ENCODE data around the gene SEMA6A.

SEMA6A gene, protein sequence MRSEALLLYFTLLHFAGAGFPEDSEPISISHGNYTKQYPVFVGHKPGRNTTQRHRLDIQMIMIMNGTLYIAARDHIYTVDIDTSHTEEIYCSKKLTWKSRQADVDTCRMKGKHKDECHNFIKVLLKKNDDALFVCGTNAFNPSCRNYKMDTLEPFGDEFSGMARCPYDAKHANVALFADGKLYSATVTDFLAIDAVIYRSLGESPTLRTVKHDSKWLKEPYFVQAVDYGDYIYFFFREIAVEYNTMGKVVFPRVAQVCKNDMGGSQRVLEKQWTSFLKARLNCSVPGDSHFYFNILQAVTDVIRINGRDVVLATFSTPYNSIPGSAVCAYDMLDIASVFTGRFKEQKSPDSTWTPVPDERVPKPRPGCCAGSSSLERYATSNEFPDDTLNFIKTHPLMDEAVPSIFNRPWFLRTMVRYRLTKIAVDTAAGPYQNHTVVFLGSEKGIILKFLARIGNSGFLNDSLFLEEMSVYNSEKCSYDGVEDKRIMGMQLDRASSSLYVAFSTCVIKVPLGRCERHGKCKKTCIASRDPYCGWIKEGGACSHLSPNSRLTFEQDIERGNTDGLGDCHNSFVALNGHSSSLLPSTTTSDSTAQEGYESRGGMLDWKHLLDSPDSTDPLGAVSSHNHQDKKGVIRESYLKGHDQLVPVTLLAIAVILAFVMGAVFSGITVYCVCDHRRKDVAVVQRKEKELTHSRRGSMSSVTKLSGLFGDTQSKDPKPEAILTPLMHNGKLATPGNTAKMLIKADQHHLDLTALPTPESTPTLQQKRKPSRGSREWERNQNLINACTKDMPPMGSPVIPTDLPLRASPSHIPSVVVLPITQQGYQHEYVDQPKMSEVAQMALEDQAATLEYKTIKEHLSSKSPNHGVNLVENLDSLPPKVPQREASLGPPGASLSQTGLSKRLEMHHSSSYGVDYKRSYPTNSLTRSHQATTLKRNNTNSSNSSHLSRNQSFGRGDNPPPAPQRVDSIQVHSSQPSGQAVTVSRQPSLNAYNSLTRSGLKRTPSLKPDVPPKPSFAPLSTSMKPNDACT

DNA sequence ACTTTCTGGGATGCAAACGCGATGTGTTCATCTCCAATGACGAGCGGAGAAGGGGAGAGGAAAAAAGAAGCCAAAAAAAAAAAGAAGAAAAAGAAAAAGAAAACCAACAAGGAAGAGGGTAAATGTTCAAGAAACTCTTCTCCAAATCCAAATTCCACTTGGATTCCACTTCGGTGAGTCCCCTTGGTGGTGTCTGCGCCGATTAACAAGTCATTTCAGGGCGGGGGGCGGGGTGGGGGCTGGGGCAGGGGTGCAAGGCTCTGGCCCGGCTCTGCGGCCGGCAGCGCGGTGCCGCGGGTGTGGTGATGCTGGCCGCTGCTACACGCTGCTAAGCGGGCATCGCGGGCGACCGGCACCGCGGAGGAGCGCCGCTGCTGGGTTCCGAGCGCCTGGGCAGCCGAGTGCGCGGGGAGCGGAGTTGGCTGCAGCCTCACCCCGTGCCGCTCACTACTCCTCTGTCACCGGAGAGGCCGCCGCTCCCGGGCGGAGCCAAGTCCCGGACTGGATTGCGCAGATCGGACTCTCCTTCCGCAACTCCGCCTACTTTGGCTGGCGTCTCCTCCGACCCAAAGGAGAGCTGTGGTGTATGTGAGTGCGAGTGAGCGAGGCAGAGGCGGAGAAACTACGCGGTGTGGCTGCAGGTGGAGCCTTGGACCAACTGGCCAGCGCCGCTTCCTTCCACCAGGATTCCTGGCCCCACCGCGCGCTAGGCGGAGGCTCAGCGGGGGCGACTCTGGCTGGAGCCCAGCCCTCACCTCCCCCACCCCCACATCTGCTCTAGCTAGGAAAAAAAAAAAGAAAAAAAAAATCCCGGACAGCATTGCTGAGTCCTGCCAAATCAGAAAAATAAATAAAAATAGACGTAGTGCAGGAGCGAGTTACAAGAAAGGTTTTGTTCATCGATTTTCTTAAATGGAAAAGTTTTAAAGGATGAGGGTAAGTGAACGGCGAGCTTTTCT is at the start of gene SEMA6A:
SEMA6A (minus strand) TSS at position 457 of the 959 bp plus-strand sequence. CDS start 69,879 bp downstream, outside the sequence.
- DNase-seq: peak; percentile 99

DNA sequence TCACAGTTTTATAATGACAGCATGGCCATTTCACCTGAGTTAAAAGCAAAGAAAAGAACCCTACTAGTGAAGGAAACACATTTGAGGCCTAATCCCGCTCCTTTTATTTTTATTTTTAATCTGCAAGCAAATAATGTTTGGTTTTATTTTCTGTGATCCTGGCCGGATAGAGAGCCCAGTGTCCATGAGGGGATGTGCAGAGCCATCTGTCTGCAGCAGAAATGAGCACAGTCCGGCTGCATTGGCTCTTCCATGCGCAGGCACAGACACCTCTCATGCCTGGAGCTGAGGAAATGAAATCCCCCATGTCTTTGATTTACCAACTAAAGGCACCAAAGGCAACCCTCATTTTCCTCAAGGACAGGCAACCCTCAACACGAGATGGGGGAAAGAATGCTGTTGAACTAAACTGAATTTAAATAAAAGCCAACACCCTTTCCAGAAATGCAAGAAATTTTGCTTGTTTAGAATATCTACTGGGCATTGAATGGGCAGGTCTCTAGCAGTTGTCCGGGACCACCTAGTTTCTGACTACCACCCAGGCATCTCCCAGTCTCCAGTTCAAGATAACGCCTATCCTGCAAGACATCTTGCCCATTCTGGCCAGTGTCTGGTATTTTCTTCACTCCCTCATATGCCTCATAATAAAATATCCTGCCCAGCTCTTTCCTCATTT is 47.9 kb upstream of the SEMA6A start:
- DNase-seq: no peak

DNA sequence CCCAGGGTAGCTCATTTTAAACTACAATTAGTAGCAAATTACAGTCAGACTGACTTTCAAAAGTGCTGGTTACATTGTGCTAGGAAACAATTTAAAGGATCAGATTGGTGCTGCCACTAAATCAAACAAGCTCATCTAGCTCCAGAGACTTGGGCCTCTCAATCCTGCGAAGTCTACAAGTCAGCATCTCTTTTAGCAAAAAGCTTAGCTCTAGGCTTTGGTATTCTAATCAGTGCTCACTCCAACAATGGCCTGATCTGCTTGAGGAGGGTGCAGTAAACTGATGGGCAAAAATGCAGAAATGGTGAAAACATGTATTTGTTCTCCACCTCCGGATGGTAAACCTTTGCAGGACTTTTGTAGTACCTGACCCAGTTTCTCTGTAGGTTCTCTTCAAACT is 47.0 kb upstream of the SEMA6A start:
- DNase-seq: no peak

DNA sequence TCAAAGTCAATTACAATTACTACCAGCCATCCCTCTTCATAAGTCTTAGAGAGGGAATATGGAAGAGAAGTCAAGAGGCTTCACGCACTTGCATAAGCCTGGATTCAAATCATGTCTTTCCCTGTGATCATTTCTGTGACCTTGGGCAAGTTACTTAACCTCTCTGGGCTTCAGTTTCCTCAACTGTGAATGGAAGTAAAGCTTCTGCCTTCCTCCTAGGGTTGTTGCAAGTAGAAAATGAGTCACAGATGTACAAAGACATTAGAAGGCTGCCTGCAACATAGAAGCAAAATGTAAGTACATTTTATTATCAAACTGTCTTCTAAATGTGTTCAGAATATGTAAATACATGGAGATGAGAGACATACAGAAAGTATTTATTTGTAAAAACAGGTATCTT is 42.3 kb upstream of the SEMA6A start:
- DNase-seq: no peak

DNA sequence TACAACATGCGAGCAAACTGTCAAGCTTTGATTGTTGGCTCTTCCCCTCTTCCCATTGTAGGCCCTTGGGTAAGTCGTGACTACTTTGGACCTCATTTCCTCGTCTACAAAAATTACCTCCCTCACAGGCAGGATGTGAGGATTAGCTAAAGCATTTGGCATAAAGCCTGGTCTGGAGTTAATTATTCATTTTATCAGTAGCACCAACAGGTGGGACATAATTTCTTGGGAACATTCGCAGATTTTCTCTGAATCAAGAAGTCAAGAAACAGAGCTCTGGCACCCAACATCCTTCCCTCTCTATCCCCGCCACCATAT is 39.9 kb upstream of the SEMA6A start:
- no peak for DNase-seq

DNA sequence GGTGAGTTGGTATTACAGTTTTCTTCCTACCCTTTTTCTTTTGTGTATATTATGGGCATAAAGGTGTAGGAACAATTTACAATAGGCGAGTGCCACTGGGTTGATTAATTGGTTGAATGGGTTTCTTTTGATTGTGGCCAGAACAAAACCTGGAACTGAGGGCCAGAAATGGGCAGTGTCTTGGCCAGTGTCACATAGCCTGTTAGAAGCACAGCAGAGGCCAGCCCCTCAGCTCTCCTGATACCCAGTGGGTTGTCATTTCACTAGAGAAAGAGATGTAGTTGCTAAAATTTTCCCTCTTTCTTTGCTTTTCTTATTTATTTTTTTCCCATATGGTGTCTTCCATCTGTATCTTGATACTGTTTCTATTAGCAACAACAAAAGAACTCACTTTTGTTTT is 38.8 kb upstream of the SEMA6A start:
- DNase-seq: no peak

DNA sequence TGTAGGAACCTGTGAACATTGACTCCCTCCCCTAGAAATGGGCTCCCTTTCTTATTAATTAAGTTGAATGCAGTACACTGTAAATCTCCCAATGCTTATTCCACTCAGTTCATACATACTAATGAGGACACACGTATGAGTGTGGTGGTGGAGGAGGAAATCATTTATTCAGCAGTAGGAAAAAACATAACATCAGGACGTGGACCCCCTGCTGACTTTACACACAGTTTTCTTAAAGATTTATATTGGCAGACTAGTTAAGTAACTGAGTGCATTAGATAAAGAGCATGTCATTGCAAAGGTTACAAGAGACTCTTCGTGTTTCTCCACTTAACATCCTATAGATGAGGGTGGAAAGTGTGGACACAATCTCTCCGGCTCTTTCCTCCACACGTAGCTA is 37.8 kb upstream of the SEMA6A start:
- DNase-seq: no peak

DNA sequence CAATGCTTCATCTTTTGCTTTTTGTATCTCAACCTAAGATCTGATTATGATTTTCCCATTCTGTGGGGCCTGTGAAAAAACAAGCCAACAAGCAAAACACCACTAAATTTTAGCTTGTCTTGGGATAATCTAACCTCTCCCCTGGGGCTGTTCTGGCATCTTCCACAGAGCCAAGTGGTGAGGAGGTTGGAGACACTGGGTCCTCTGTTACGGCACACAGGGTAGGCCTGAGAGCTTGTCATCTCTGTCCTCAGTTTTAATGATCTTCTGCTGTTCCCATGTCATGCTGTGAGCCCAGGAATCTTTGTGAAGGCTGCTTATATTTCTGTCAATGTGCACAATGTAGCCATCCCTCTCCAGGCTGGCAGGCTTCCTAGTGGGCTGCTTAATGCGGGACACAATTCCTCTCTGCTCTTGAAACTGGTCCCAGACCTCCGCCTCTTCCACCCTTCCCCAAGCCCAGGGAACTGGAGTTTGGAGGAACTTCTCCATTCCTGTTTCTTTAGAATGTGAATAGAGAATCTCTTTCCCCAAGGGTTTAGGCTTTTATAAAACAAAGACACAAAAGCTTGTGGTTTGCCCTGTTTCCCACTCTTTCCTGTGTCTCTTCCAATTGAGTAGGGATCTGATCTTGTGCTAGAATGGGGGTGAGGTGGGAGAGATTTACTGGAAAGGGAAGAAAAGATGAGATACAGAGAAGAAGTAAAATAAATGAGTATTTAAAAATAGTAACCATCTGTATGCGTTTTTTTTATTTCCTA is 30.9 kb upstream of the SEMA6A start:
- no peak for DNase-seq

DNA sequence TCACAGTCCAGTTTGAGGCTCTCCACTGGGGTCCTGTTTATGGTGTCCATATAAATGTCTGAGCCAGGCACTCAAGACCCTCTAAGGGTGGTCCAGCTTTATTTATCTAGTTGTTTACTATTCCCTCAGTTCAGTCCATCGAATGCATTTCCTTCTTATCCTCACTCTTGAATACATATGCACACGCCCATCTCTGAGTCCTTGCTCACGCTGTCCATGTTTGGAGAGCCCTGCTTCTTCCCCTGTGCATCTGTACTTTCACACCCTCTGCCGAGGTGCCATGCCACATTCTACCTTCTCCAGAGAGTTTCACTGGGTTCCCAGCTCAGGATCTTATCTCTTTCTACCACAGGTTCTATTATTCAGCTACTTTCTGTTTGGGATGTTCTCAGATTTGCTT is 30.2 kb upstream of the SEMA6A start:
- DNase-seq: no peak

DNA sequence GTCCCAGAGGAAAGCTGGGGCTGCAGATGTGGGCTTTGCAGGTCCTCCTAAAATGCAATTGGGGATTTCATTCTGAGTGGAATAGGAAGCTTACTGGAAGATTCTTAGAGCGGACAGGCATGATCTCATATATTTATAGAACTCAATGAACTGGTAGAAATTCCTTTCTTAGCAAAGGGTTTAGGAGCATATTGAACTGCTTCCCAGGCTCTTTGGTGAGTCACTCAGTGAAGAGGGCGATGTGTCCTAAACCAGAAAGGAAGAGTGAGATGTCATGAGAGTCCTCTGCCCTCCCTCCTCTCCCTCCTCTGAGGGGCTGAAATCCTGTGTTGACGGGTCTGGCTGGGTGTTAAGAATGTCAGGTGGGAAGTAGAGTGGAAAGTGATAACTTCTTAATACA is 26.3 kb upstream of the SEMA6A start:
- DNase-seq: no peak

DNA sequence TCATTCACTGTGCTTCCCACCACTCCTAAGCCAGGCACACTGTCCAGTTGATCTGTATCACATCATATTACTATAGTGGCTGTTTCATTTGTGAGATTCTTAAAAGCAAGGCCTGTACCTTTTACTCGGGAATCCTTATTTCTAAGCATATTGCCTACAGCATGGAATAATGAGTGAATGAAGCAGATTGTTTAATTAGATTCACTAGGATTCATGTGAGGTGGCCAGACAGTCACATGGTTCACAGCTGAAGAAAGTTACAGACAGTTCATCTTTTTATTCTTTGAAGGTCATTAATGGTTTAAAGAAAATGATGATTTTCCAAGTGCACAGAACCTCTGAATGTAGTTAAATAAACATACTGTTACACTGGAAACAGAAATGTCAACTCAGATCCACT is 24.3 kb upstream of the SEMA6A start:
- DNase-seq: no peak

DNA sequence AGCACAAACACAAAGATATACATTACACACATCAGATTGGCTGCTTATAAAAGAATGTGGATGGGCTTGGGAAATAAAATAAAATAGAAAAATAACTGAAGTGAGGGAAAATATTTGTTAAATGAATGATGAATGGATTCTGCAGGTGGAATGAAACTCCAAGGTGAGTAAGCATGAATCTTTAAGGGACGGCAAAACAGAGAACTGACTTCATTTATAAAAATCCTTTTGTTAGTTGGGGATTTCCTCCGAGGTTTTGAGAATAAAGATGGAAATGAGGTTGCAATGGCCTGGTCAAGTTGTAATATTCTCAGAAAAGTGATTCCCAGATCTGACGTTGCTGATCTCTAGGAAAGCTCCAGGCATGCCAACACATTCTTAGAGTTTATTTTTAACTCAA is 20.9 kb upstream of the SEMA6A start:
- no peak for DNase-seq

DNA sequence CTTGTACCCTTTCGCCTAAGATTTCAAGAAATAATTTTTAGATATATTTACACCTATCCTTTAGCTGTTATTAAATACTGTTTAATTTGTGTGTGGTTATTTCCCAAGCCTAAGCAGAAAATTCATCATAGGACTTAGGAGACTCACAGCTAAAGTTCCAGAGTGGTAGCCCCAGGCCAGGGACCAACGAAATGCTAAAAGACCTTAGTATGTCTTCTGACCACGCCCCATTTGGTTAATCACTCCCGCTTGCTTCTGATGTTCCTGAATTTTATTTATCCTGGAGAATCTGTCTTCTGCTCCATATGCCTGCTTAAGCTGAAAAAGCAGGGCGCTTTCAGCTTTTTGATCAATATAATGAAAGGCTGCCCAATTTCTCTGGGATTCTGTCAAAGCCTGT is 18.7 kb upstream of the SEMA6A start:
- DNase-seq: no peak

DNA sequence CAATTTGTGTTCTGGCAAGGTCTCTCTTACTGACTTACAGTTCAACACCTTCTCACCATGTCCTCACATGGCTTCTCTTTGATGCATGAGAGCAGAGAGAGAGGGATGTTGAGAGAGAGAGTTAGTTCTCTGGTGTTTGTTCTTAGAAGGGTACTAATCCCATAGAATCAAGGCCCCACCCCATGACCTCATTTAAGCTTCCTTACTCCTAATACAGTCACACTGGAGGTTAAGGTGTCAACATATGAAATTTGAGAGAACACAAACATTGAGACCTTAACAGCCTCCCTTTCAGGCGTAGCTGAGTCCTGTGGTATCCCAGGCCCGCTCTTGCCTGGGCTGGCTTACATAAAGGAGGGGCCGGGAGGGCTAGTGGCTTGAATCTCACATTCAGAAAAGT is 10.6 kb upstream of the SEMA6A start:
- DNase-seq: peak; percentile 39

DNA sequence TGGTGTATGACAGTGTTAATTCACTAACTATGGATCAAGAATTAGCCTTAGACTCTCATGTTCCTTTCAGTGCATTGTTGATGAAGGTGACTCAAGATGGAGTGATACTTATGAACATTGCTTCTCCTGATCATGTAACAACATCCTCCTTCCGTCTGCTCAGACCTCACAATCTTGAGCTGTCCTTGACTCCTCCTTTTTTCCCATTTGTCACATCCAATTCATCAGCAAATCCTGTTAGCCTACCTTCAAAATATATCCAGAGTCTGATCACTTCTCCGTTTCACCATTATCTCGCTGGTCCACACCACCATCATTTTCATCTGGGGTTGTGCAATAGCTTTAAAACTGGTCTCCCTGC is 9.2 kb upstream of the SEMA6A start:
- DNase-seq: no peak

DNA sequence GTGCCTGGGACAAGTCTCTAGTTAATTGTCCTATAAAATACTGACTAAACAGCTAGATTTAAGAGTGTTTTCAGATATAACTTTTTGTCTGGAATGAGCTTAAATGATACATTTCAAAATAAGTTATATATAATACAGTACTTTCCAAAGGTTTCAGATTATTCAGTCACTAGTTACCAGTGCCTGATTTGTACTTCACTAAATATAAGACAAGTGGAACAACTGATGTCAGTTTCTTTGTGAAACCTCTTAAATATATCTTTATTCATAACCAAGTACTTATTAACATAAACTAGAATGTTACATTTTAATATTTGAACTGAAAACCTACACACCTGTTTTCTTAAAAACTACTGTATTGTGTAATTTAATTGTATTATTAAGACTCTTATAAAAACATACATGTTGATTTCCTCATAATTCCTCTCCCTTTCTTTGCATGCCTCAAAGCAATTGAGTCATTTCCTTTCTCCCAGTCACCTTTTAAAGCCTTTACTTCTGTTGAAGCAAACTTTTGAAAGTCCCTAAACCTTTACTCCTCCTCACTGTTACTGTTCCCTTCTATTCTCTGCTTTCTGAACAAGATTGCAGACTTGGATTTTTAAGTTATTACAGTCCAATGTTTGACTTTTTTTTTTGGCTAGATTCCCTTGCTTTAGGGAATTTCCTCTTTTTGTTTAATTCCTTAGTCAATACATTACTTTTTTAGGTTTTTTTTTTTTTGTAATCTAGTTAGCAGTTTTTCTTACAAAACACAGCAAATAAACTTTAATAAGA is 8.7 kb upstream of the SEMA6A start:
- no peak for DNase-seq

DNA sequence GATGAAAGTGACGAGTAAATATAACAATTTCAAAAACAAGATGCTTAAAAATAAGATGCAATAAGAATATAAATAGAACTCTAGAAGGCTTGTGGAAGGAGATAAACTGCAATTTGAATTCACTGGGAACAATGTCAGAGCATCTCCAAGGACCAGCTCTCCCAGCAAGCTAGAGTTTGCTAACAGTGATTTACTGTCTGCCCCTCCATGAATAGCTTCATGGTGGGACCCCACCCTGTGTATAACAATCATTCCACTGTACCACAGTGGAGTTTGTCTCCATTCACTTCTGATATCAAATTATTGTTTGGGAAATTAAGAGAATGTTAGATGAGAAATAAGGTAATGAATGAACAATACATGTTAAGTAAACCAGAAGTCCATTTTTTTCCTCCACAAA is 7.3 kb upstream of the SEMA6A start:
- no peak for DNase-seq

DNA sequence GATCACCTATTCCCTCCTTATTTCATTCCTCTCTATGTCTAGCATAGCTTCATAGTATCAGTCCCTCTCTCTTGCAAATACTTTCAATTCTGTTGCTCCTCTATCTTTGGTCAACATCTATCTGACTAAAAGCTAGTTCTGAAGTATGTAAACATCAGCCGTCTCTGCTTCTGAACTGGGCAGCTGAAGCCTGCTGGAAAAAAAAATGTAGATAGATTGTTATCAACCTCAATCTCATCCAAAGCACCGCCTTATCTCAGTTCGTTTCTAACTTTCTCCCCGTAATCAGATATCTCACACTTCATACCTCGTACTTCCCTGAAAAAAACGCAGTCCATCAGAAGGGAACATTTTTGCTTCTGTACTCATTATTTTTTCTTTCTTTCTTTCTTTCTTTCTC is 4.5 kb upstream of the SEMA6A start:
- no peak for DNase-seq

DNA sequence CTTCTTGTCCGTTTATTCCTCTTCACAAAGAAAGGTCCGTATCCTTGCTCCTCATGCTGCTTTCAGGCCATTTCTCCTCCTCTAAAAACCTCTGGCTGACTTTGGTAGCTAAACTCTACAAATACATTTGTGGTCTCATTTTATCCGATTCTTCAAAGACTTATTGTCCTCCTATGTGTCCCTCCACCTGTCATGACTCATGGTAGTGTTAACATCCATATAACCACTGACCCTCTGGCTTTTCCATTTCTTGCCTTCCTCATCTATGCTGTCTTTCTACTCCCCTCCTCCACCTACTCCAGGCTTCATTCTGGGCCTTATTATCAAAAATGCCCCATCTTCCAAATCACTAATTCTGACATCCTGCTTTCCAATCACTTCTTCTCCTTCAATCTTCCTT is 4.1 kb upstream of the SEMA6A start:
- DNase-seq: no peak

DNA sequence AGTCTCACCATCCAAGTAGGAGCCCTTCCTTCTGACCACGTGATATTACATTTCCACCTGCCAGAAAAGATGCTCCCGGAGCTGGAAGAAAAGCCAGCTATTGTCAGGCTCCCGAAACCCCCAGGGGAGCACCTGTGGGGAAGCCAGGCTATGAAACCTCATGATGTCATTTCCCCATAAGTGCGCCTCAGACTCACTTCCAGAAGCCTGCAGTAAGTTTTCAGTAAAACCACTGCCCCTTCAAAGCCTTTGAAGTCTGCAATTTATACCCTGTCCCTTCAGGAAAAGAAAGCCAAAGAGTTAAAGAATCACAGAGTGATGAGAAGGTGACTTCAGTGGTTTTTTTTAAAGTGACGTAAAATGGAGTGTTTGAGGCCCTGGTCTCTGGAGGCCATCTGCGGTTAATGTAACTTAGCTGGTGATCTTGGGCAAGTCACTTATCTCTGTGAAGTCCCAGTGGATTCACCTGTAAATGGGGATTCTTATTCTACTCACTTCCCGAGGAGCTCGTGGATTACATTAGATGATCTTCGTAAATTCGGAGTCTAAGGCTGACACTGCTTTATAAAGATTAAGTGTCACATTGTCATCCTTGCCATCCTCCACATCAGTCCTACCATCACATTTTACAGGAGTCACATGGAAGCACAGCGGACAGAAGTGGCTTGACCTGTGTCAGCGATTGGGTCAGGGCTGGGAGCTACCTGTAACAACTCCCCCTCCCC is 2.6 kb upstream of the SEMA6A start:
- DNase-seq: no peak
